NK-92 (cell line): ENCODE results near the gene ESF1.

Experiments used
- DNase-seq: peaks from one replicate; lab custom pipeline; 2025; ENCODE audit not compliant: unreplicated experiment; lab: John Stamatoyannopoulos, UW

ESF1 gene

GRCh38 chr20:13684566-13685222, 100.0 kb downstream of the ESF1 start:
- DNase-seq, result no peak

GRCh38 chr20:13683833-13684232, 100.9 kb downstream of the ESF1 start:
- DNase-seq, result no peak

DNA sequence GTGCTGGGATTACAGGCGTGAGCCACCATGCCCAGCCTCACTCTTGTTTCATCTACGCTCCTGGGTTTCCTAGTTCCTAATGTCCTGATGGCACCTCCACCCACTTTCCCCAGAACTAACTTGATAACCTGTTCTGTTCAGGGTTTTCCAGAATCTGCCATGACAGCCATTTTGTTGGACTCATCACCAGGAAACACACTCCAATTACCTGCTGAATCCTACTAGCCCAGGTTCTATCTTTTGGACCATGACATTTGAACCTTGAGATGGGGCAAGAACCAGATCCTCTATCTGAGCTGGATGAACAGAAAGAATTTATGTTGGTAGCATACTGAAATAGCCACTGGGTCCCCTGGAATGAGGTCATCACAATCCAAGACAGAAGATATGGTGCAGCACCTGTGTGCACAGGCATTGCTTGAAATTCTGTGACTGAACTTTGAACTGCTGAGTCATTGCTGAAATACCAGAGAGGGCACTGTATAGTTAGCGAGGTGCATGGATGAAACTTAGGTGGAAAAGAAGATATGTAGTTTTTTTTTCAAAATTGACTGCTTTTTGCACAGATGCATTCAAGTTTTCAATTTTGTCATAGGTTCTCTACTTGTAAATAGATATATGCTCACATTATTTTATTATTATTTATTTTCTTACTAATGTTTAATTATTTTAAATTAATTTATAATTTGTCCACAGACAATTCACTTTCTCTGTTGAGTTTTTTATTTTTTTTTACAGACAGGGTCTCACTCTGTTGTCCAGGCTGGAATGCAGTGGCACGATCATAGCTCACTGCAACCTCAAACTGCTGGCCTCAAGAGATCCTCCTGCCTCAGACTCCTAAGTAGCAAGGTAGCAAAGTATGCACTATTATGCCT, 103.2 kb downstream of the ESF1 start:
- DNase-seq, result no peak

- DNase-seq, result no peak
Observed at GRCh38 chr20:13678944-13679343, 105.8 kb downstream of the ESF1 start.

DNA sequence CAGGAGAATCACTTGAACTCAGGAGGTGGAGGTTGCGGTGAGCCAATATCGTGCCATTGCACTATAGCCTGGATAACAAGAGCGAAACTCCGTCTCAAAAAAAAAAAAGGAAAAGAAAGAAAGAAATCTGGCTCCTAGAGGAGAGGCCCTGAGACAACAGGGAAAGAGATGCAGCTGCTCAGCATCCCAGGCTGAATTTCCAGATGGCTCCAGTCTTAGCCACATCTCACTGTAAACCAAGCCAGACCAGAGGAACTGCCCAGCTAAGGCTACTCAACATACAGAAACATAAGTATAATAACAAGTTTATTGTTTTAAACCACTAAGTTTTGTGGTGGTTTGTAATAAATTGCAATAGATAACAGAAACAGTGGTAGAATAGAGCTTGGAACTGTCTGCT, 107.5 kb downstream of the ESF1 start:
- DNase-seq, result no peak

DNA sequence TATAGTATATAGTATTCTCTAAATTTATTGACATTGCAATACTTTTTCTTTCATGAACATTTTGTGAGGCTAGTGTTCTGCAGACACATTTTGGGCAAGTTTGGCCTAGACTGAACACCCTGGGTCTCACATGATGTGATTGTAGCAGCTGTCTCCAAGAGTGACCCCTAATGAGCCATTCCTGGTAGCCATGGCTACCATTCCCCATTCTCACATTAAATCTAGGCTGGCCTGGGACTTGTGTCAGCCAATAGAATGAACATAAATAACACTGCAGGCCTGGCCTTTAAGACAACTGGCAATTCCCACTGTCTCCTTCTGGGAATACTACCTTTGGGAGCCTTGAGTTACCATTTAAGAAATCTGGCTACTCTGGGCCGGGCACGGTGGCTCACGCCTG, 108.0 kb downstream of the ESF1 start:
- DNase-seq, result no peak

GRCh38 chr20:13672690-13673089, 112.0 kb downstream of the ESF1 start:
- no peak for DNase-seq

GRCh38 chr20:13671916-13672378, 112.8 kb downstream of the ESF1 start:
- no peak for DNase-seq

DNA sequence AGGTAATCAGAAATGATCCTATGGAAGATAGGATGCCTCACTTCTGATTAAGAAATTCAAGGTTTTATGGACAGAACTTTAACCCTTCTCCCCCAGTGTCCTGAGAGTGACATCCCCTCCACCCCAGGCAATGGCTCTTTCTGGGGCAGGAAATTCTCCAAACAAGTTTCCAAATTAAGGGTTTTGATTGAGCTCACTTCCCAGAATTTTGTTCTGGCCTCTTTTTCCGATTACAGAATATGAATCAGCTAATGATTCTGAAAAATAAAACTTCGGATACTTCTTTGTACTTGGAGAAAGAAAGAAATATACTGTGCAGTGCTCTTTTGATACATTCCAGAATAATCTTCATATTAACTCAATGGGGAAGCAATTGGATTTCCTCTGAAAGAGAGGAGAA, 113.2 kb downstream of the ESF1 start:
- no peak for DNase-seq

DNA sequence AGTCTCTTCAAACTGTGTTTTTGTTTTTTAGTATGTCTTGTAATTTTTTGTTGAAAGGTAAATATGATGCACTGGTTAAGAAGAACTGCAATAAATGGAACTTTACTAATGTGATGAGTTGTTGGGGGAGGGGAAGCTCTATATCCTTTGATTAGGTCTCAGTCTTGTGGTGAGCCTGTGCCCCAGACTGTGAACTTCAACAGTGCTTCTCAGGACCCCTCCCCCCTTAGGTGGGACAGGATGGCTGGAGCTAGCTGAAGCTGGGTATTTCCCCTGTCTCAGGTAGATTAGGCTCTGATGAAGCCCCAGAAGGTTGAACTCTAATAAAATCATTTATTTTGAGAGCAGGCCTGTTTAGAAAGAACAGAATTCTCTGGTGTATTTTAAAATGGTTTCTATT, 114.6 kb downstream of the ESF1 start:
- DNase-seq, result no peak

DNA sequence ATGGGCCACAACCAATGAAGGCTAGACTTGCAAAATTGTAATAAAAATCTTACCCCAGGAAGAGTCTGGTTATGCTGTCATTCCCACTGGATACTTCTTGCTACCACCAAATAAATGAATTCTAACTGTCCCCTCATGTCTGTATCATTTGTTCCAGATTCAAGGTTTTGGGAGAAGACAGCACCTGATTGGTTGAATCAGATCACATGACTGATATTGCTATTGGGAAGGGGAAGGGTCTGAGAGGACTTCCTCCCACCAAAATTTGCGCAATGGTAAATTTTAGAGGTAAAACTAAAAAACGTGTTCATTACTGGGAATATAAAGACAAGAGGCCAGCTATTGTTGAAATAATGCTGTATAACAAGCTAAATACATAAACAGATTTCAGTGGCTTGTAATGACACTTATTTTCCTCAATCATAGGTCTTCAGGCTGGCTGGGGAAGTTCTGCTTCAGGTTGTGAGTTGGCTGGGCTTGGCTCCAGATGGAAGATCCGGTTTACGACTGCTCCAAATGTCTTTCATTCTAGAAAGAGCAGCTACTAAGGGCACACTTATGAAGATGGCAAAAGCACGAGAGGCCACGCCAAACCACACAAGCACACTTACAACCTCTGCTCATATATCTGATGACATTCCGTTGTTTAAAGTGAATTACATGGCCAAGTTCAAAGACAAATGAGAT, 118.9 kb downstream of the ESF1 start:
- no peak for DNase-seq
